ENCODE results near the gene TMEM116.

- TF ChIP-seq, protein P1, sequence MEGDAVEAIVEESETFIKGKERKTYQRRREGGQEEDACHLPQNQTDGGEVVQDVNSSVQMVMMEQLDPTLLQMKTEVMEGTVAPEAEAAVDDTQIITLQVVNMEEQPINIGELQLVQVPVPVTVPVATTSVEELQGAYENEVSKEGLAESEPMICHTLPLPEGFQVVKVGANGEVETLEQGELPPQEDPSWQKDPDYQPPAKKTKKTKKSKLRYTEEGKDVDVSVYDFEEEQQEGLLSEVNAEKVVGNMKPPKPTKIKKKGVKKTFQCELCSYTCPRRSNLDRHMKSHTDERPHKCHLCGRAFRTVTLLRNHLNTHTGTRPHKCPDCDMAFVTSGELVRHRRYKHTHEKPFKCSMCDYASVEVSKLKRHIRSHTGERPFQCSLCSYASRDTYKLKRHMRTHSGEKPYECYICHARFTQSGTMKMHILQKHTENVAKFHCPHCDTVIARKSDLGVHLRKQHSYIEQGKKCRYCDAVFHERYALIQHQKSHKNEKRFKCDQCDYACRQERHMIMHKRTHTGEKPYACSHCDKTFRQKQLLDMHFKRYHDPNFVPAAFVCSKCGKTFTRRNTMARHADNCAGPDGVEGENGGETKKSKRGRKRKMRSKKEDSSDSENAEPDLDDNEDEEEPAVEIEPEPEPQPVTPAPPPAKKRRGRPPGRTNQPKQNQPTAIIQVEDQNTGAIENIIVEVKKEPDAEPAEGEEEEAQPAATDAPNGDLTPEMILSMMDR (IDR thresholded peaks at IDR 0.05): no peak
- no peak for TF ChIP-seq POLR2A (IDR thresholded peaks at IDR 0.05)
These were observed 33.0 kb upstream of the TMEM116 start for GRCh38 chr12:112046003-112046402.
